Measurements from ENCODE around the gene CRABP1.

Gene CRABP1

GRCh38 chr15:78325092-78325843 is 14.9 kb upstream of the CRABP1 start:
- Histone ChIP-seq H3K9ac (ENCODE audit: low read length) (no peak overlapping the region), H4K20me1 (ENCODE audit: insufficient read depth, low read length) (no peaks in the 10 kb centered on the region), H3K4me2 (ENCODE audit: low read depth, low read length) (no peak overlapping the region), H3K36me3 (replicated peaks; ENCODE audit: insufficient read depth, low read length) (no peaks in the 10 kb centered on the region), H3F3A (ENCODE audit: insufficient read depth, low read length) (no peaks in the 10 kb centered on the region), H3K9me3 (replicated peaks; ENCODE audit: insufficient read depth, low read length) (no peaks in the 10 kb centered on the region), H3K4me3 (ENCODE audit: low read length) (no peak overlapping the region), H3K27ac (ENCODE audit: low read length) (no peak overlapping the region), H3K4me1 (ENCODE audit: low read length) (no peaks in the 10 kb centered on the region), H3K27me3 (replicated peaks; ENCODE audit: insufficient read depth, low read length) (no peaks in the 10 kb centered on the region), H3K79me2 (ENCODE audit: low read length) (no peaks in the 10 kb centered on the region), H2AFZ (ENCODE audit: low read length) (no peak overlapping the region), H3K9me2 (replicated peaks; ENCODE audit: insufficient read depth, low read length) (no peaks in the 10 kb centered on the region)
- TF ChIP-seq EZH2phosphoT487 (IDR thresholded peaks at IDR 0.05; ENCODE audit: low read length): no peak
- no peak for TF ChIP-seq EZH2 (optimal IDR thresholded peaks at IDR 0.05; ENCODE audit: low read depth, low read length)
- TF ChIP-seq CTCF (IDR thresholded peaks at IDR 0.05; ENCODE audit: low read length): no peak
- no peak for DNase-seq

GRCh38 chr15:78327466-78327865 is 12.7 kb upstream of the CRABP1 start:
- Histone ChIP-seq H3K9ac (ENCODE audit: low read length) (no peak overlapping the region), H3K79me2 (ENCODE audit: low read length) (no peaks in the 10 kb centered on the region), H3K4me3 (ENCODE audit: low read length) (no peak overlapping the region), H3K4me1 (ENCODE audit: low read length) (no peaks in the 10 kb centered on the region), H3K9me2 (replicated peaks; ENCODE audit: insufficient read depth, low read length) (no peaks in the 10 kb centered on the region), H3K27me3 (replicated peaks; ENCODE audit: insufficient read depth, low read length) (no peaks in the 10 kb centered on the region), H3K36me3 (replicated peaks; ENCODE audit: insufficient read depth, low read length) (no peaks in the 10 kb centered on the region), H3F3A (ENCODE audit: insufficient read depth, low read length) (no peaks in the 10 kb centered on the region), H2AFZ (ENCODE audit: low read length) (no peak overlapping the region), H3K4me2 (ENCODE audit: low read depth, low read length) (no peak overlapping the region), H4K20me1 (ENCODE audit: insufficient read depth, low read length) (no peaks in the 10 kb centered on the region), H3K27ac (ENCODE audit: low read length) (no peak overlapping the region), H3K9me3 (replicated peaks; ENCODE audit: insufficient read depth, low read length) (no peaks in the 10 kb centered on the region)
- no peak for DNase-seq
- TF ChIP-seq EZH2phosphoT487 (IDR thresholded peaks at IDR 0.05; ENCODE audit: low read length) (no peak), CTCF (IDR thresholded peaks at IDR 0.05; ENCODE audit: low read length) (no peak), EZH2 (optimal IDR thresholded peaks at IDR 0.05; ENCODE audit: low read depth, low read length) (no peak)

GRCh38 chr15:78329625-78330024 is 10.5 kb upstream of the CRABP1 start:
- H3K9me3 ChIP-seq (replicated peaks; ENCODE audit: insufficient read depth, low read length): no peaks in the 10 kb centered on the region
- no peak overlapping the region for H3K4me3 ChIP-seq (ENCODE audit: low read length)
- TF ChIP-seq EZH2 (optimal IDR thresholded peaks at IDR 0.05; ENCODE audit: low read depth, low read length) (no peak), EZH2phosphoT487 (IDR thresholded peaks at IDR 0.05; ENCODE audit: low read length) (no peak), CTCF (IDR thresholded peaks at IDR 0.05; ENCODE audit: low read length) (no peak)
- no peaks in the 10 kb centered on the region for H3K4me1 ChIP-seq (ENCODE audit: low read length)
- H2AFZ ChIP-seq (ENCODE audit: low read length): no peak overlapping the region
- no peaks in the 10 kb centered on the region for H4K20me1 ChIP-seq (ENCODE audit: insufficient read depth, low read length)
- no peaks in the 10 kb centered on the region for H3F3A ChIP-seq (ENCODE audit: insufficient read depth, low read length)
- no peaks in the 10 kb centered on the region for H3K27me3 ChIP-seq (replicated peaks; ENCODE audit: insufficient read depth, low read length)
- H3K79me2 ChIP-seq (ENCODE audit: low read length): no peaks in the 10 kb centered on the region
- H3K9ac ChIP-seq (ENCODE audit: low read length): no peak overlapping the region
- no peak overlapping the region for H3K4me2 ChIP-seq (ENCODE audit: low read depth, low read length)
- no peaks in the 10 kb centered on the region for H3K36me3 ChIP-seq (replicated peaks; ENCODE audit: insufficient read depth, low read length)
- no peak overlapping the region for H3K27ac ChIP-seq (ENCODE audit: low read length)
- DNase-seq: no peak
- H3K9me2 ChIP-seq (replicated peaks; ENCODE audit: insufficient read depth, low read length): no peaks in the 10 kb centered on the region
